ENCODE measurements around the gene LCT.

DNA sequence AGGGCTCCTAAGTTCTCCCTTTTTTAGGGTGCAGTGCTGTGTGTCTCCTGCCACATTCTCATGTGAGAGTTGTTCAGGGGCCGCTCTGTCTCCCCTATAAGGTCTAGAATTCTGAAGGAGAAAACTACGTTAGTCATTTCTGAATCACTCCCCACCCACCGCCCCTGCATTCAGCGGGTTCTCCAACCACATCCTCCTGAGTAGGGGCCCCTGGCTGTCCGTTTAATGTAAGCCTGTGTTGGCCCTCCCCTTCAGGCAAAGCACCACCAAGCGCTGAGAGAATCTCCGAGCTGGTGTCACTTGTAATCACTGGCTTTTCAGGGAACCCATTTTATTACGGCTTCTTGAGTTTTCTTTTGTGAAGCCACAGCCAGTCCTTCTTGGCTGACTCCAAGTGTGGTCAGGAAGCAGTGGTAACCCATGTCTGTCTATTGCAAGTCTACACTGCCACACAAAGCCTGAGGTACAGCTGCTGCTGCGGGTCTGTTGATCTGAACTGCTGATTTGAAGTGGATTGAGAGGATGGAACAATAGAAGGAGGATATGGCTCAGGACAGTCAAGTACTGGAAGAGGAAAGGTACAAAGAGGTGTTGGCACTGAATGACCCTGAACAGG lies 16.9 kb downstream of the LCT start:
- TF ChIP-seq POLR2A (IDR thresholded peaks at IDR 0.05; ENCODE audit: low read length) (no peak), KDM5A (IDR thresholded peaks at IDR 0.05) (no peak), CEBPB (IDR thresholded peaks at IDR 0.05) (no peak), CHD2 (IDR thresholded peaks at IDR 0.05; ENCODE audit: low read length, partially characterized antibody) (no peak), HDAC2 (IDR thresholded peaks at IDR 0.05) (no peak), SREBF2 (IDR thresholded peaks at IDR 0.05) (no peak), MAFK (IDR thresholded peaks at IDR 0.05; ENCODE audit: partially characterized antibody) (no peak), MYC (IDR thresholded peaks at IDR 0.05; ENCODE audit: borderline replicate concordance, low read length) (no peak), EP300 (IDR thresholded peaks at IDR 0.05) (no peak)
- TF ChIP-seq, protein P1, sequence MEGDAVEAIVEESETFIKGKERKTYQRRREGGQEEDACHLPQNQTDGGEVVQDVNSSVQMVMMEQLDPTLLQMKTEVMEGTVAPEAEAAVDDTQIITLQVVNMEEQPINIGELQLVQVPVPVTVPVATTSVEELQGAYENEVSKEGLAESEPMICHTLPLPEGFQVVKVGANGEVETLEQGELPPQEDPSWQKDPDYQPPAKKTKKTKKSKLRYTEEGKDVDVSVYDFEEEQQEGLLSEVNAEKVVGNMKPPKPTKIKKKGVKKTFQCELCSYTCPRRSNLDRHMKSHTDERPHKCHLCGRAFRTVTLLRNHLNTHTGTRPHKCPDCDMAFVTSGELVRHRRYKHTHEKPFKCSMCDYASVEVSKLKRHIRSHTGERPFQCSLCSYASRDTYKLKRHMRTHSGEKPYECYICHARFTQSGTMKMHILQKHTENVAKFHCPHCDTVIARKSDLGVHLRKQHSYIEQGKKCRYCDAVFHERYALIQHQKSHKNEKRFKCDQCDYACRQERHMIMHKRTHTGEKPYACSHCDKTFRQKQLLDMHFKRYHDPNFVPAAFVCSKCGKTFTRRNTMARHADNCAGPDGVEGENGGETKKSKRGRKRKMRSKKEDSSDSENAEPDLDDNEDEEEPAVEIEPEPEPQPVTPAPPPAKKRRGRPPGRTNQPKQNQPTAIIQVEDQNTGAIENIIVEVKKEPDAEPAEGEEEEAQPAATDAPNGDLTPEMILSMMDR (IDR thresholded peaks at IDR 0.05) = no peak
- TF ChIP-seq, protein P2, sequence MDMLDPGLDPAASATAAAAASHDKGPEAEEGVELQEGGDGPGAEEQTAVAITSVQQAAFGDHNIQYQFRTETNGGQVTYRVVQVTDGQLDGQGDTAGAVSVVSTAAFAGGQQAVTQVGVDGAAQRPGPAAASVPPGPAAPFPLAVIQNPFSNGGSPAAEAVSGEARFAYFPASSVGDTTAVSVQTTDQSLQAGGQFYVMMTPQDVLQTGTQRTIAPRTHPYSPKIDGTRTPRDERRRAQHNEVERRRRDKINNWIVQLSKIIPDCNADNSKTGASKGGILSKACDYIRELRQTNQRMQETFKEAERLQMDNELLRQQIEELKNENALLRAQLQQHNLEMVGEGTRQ (IDR thresholded peaks at IDR 0.05) = no peak
